Measurements from ENCODE around the gene TDP2. TPM values are rescaled to one million over a fixed set of nuclear protein-coding genes. Genes with fewer than 3 reads are reported as not detected.
"Not testable (repeated sequence)": the region's sequence is repeated elsewhere in the genome, so short reads cannot be mapped to it uniquely, and the experiment has no call there.

Gene TDP2
- total RNA-seq, 1 donor from 2014 or later = 42.3 TPM

- Histone ChIP-seq H3K4me1 (peaks cover 34% of the 10 kb centered on the region), H3K9me3 (no peaks in the 10 kb centered on the region), H3K36me3 (peaks cover 24% of the 10 kb centered on the region), H3K27me3 (no peaks in the 10 kb centered on the region), H3K27ac (peak overlapping the region; percentile 91), H3K4me3 (peak overlapping the region; percentile 84)
- peak; percentile 55 for ATAC-seq
- peak; percentile 77 for DNase-seq
- intact Hi-C loops (cut with DNase I) = no loop called here
- TF ChIP-seq CTCF (IDR thresholded peaks at IDR 0.05) = no peak
Measured at GRCh38 chr6:24666097-24666640, 530 bp downstream of the TDP2 start.

DNA sequence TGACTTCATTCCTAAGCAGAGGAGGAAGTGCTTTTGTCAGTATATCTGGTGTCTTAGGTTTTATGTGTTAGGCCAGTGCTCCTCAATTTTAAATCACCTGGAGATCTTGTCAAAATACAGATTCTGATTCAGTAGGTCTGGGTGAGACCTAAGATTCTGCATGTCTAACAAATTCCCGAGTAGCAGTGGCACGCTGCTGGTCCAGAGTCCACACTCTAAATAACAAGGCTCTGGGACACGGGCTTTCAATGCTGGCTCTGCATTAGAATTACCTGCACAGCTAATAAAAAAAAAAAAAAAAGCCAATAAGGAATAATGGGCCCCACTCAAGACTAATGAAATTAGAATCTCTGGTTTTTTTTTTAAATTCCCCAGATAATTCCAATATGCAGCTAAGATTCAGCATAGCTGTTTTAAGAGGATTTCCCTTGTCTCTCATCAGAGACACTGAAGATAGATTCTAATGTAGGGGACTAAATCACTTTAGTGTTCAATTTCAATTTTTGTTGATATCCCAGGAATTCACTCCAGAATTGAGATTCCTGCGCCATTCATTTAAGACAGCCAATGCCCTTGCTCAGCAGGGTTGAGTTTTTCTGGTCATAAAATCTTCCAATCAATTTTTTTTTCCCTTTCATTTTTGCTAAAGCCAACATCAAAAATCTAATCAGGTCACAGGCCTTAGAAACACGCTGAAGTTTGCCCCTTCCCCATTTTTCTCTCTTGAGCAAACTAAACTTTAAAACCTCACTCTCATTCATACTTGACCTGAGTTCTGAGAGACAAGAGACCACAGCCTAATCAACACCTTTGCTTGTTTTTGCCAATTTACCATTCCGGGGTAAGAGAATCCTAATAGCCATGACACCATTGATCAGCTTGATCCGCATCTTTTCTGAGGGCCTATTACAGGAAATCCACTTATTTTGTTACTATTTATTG, 2.4 kb downstream of the TDP2 start:
- intact Hi-C loops (cut with DNase I) = no loop called here
- Histone ChIP-seq H3K27ac (no peak overlapping the region), H3K4me3 (no peak overlapping the region), H3K27me3 (no peaks in the 10 kb centered on the region), H3K9me3 (no peaks in the 10 kb centered on the region), H3K4me1 (peaks cover 44% of the 10 kb centered on the region), H3K36me3 (peaks cover 31% of the 10 kb centered on the region)
- TF ChIP-seq CTCF (IDR thresholded peaks at IDR 0.05) = no peak
- ATAC-seq (no peak), DNase-seq (no peak)

DNA sequence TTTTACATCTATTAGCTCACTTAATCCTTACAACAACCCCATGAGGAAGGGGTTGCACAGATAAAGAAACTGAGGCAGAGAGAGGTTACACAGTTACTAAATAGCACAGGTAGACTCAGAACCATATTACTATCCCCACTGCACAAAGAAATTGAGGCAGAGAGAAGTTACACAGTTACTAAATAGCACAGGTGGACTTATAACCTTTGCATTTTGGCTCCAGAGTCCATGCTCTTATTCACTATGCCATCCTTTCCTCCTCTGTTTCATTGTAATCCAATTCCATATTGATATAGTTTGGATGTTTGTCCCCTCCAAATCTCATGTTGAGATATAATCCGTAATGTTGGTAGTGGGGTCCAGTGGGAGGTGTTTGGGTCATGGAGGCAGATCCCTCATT, 3.5 kb downstream of the TDP2 start:
- Histone ChIP-seq H3K9me3 (no peaks in the 10 kb centered on the region), H3K27me3 (no peaks in the 10 kb centered on the region), H3K4me3 (no peak overlapping the region), H3K36me3 (peaks cover 31% of the 10 kb centered on the region), H3K4me1 (peaks cover 34% of the 10 kb centered on the region), H3K27ac (no peak overlapping the region)
- no peak for ATAC-seq
- TF ChIP-seq CTCF (IDR thresholded peaks at IDR 0.05) = no peak
- intact Hi-C loops (cut with DNase I) = no loop called here
- no peak for DNase-seq

DNA sequence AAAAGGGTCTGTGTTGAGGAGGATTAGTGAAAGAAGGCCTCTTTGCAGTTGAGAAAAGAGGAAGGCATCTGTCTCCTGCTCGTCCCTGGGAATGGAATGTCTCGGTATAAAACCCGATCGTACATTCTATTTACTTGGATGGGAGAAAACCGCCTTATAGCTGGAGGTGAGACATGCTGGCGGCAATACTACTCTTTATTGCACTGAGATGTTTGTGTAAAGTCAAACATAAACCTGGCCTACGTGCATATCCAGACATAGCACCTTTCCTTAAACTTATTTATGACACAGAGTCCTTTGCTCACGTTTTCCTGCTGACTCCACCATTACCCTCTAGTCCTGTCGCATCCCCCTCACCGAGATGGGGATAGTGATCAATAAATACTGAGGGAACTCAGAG, 4.5 kb downstream of the TDP2 start:
- no peak for TF ChIP-seq CTCF (IDR thresholded peaks at IDR 0.05)
- Histone ChIP-seq H3K4me1 (peaks cover 25% of the 10 kb centered on the region), H3K27me3 (no peaks in the 10 kb centered on the region), H3K4me3 (no peak overlapping the region), H3K9me3 (no peaks in the 10 kb centered on the region), H3K36me3 (peaks cover 31% of the 10 kb centered on the region), H3K27ac (no peak overlapping the region)
- no peak for ATAC-seq
- DNase-seq = no peak
- intact Hi-C loops (cut with DNase I) = no loop called here

- H3K27ac ChIP-seq; ATAC-seq; DNase-seq; H3K9me3 ChIP-seq; intact Hi-C loops (cut with DNase I); H3K4me3 ChIP-seq; H3K27me3 ChIP-seq: not testable (repeated sequence)
- Histone ChIP-seq H3K36me3 (peaks cover 35% of the 10 kb centered on the region), H3K4me1 (peaks cover 25% of the 10 kb centered on the region)
Measured at GRCh38 chr6:24661759-24662158, 4.9 kb downstream of the TDP2 start.

DNA sequence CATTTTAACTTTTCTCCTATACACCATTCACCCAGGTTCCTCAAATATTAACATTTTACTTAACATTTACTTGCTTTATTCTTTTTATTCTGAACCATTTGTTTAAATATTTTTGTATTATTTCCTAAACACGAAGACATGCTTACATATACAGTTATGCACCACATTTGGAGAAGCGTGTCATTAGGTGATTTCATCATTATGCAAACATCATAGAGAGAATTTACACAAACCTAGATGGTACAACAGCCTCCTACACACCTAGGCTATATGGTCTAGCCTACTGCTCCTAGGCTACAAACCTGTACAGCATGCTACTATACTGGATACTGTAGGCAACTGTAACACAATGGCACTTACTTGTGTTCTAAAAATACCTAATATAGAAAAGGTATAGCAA, 6.6 kb downstream of the TDP2 start:
- intact Hi-C loops (cut with DNase I) = no loop called here
- ATAC-seq (peak; percentile 33), DNase-seq (no peak)
- no peaks in the 10 kb centered on the region for H3K9me3 ChIP-seq
- no peaks in the 10 kb centered on the region for H3K27me3 ChIP-seq
- peak overlapping the region; percentile 17 for H3K27ac ChIP-seq
- peaks cover 17% of the 10 kb centered on the region for H3K4me1 ChIP-seq
- no peak overlapping the region for H3K4me3 ChIP-seq
- peaks cover 37% of the 10 kb centered on the region for H3K36me3 ChIP-seq
- TF ChIP-seq CTCF (IDR thresholded peaks at IDR 0.05) = no peak
